ENCODE data around the gene TRPM4.

DNA sequence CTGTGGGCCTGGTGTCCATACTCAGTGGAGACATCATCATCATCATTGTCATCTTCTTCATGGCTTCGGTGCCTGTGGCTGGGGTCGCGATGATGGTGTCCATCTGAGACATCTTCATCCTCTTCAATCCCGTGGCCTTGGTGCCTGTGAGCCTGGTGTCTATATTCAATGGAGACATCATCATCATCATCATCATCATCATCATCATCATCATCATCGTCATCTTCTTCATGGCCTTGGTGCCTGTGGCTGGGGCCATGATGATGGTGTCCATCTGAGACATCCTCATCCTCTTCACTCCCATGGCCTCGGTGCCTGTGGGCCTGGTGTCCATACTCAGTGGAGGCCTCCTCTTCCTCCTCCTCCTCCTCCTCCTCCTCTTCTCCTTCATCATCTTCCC, 3.3 kb upstream of the TRPM4 start:
- TF ChIP-seq, protein P1, sequence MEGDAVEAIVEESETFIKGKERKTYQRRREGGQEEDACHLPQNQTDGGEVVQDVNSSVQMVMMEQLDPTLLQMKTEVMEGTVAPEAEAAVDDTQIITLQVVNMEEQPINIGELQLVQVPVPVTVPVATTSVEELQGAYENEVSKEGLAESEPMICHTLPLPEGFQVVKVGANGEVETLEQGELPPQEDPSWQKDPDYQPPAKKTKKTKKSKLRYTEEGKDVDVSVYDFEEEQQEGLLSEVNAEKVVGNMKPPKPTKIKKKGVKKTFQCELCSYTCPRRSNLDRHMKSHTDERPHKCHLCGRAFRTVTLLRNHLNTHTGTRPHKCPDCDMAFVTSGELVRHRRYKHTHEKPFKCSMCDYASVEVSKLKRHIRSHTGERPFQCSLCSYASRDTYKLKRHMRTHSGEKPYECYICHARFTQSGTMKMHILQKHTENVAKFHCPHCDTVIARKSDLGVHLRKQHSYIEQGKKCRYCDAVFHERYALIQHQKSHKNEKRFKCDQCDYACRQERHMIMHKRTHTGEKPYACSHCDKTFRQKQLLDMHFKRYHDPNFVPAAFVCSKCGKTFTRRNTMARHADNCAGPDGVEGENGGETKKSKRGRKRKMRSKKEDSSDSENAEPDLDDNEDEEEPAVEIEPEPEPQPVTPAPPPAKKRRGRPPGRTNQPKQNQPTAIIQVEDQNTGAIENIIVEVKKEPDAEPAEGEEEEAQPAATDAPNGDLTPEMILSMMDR (IDR thresholded peaks at IDR 0.05), result no peak
- TF ChIP-seq POLR2A (IDR thresholded peaks at IDR 0.05) (no peak), EP300 (IDR thresholded peaks at IDR 0.05) (no peak), POLR2AphosphoS5 (IDR thresholded peaks at IDR 0.05) (no peak)

Measured in suprapubic skin (tissue), 4 donors.